GM20000 (cell line): ENCODE data around the gene COL20A1.
A peak's percentile ranks its signal among the peaks of the same experiment; 100 is the strongest.

Source experiments
- DNase-seq: peaks from one replicate; pipeline ENCODE4 v3.0.0; 2012; ENCODE audit warnings: low spot score
- TF ChIP-seq, protein P1 (sequence below): IDR thresholded peaks from 2 replicates; pipeline ENCODE4 v1.5.1; 2012; ENCODE audit warnings: mild to moderate bottlenecking, control low read depth; ENCODE audit errors: extremely low read depth, missing control alignments

COL20A1 gene

DNA sequence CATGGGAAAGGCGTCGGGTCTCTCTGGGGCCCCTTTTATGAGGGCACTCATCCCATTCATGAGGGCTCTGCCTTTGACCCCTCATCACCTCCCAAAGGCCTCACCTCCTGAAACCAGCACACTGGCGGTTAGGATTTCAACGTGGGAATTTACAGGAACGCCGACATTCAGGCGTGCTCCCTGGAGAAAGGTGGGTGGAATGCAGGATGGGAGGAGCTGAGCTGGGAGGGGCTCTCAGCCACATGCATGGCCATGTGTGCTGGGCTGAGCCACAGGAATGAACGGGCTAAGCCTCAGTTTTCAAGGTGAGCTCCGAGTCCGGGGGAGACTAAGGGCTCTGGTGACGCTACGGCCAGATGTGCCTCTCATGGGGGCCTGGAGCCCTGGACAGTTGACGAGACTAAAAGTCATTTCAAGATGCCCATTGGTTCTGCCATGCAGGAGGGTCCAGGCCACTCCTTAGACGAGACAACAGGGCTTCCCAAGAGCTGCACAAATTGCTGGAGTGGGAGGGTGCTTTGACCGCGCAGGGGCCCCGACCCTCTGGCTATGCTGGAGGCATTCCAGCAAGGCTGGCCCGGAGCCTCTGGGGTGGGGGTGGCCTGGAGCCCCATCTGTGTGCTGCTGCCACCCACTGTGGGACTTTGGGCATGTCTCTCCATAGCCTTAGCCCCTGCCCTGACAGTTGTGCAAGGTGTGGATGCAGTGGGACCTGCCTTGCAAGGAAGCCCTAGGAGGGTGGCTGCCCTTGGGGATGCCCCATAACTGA is 24.1 kb upstream of the COL20A1 start:
- TF ChIP-seq, protein P1, sequence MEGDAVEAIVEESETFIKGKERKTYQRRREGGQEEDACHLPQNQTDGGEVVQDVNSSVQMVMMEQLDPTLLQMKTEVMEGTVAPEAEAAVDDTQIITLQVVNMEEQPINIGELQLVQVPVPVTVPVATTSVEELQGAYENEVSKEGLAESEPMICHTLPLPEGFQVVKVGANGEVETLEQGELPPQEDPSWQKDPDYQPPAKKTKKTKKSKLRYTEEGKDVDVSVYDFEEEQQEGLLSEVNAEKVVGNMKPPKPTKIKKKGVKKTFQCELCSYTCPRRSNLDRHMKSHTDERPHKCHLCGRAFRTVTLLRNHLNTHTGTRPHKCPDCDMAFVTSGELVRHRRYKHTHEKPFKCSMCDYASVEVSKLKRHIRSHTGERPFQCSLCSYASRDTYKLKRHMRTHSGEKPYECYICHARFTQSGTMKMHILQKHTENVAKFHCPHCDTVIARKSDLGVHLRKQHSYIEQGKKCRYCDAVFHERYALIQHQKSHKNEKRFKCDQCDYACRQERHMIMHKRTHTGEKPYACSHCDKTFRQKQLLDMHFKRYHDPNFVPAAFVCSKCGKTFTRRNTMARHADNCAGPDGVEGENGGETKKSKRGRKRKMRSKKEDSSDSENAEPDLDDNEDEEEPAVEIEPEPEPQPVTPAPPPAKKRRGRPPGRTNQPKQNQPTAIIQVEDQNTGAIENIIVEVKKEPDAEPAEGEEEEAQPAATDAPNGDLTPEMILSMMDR, result no peak

GRCh38 chr20:63269724-63270123 is 23.3 kb upstream of the COL20A1 start:
- TF ChIP-seq, protein P1, result no peak
- DNase-seq, result no peak

More for the DNA sequence above, 24.1 kb upstream of the COL20A1 start:
- no peak for DNase-seq

DNA sequence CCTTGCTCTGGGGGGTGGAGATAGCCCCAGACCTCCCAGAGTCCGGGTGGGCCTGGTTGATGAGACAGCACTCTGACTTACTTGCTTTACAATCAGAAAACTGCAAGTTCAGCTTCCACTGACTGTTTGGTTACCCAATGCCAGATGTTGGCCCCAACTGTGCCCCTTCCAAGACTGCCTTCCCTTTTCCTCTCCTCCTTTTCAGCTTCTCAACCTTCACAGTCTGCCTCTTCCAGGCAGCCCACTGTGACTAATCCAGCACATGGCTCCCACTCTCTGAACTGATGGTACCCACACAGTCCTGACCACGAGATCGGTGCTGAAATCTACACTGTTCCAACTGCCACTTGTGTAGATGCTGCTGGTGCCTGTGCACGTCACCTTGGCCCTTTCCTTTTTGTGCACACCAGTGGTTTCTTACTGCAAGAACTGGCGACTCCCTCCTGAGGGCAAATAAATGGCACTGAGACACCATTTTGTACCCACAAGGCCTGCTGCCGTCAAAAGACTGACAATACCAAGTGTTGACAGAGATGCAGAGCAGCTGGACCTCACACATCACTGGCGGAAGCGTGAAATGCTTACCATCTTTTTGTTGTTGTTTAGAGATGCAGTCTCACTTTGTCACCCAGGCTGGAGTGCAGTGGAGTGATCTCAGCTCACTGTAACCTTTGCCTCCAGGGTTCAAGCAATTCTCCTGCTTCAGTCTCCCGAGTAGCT is 22.2 kb upstream of the COL20A1 start:
- TF ChIP-seq, protein P1, result no peak
- DNase-seq, result no peak

DNA sequence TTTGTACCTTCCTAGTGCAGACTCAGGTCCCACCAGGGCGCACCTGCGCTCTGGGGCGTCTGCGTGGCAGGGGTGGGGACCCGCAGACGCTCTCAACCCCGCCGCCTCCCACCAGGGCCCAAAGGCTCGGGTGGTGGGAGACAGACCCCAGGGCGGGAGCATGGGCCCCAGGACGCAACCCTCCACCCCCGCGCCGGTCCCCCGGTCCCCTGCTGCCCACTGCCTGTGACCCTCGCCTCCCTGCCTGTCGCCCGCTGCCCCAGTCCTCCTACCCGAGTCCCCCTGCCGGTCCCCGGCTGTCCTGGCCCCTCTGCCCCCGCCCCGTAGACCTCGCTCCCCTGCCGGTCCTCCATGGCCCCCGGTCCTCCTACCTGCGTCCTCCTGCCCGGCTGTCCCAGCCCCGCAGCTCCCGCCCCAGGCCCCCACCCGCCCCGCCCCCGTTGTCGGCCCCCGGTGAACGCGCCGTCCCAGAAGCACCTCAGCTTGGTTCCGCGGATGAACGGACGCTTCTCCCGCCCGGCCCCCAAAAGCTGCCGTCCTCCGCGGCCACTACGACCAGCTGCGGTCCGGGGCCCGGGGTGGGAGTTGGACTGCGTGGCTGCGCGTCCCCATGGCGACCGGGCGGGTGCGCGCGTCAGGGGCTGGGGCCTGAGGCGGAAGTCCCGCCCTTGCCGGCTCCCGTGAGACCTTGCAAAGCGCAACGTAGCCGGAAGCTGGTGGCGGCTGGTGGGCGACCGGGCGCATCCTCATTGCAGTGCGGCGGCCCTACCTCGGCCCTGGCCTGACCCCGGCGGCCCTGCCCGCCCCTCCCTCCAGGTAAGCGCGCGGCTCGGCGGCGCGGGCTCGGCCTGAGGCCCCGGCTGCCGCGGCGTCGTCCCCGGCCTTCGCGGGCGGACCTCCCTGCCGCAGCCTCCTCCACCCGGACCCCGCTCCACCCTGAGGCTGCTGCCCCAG is 20.6 kb upstream of the COL20A1 start, which contains the start of gene ARFGAP1:
ARFGAP1 (plus strand) TSS at position 709 of the 954 bp plus-strand sequence. CDS start 2,768 bp downstream, outside the sequence.
- TF ChIP-seq, protein P1, result no peak
- DNase-seq, result peak; percentile 100

DNA sequence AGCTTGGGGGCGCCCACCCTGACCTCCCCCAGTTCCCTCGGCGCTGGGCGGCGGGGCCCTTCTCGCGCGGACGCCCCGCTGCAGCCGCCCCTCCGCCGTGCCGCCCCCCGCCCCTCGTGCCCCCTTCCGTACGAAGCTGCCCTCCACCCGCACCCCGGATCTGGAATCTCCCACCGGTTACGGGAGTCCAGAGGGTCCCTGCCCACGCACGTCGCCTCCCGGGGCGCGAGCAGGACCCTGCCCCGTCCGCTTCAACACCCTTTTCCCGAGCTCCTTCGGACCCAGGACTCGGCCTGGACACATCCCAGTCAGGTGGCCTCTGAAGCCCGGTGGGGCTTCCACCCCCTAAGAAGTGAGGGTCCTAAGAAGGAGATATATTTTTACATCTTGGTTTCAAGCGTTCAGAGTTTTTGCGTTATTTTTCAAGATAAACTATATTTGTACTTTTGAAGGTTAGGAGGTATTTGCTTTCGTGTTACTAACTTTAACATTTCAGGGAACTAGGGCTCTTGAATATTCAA is 19.9 kb upstream of the COL20A1 start:
- DNase-seq, result no peak
- TF ChIP-seq, protein P1, result no peak

GRCh38 chr20:63273635-63274380 is 19.2 kb upstream of the COL20A1 start:
- DNase-seq, result no peak
- TF ChIP-seq, protein P1, result no peak
